Fibroblast of lung (primary cell): ENCODE results near the gene PRDM16.

Source experiments
- CTCF ChIP-seq, 2 donors: IDR thresholded peaks in 1 of 2; conservative IDR thresholded peaks in 1 of 2; 1 replicate in 1 of 2; 2 replicates in 1 of 2; pipeline ENCODE4 v1.5.1; 2011 to 2012; ENCODE audit warnings: low read length in 2 of 2, control low read depth in 1 of 2, inconsistent platforms in 1 of 2, low read depth in 1 of 2, mild to moderate bottlenecking in 1 of 2
- EZH2 ChIP-seq: IDR thresholded peaks from 2 replicates; pipeline ENCODE4 v1.5.1; 2012; ENCODE audit warnings: low read length, control low read depth, mild to moderate bottlenecking; ENCODE audit errors: missing control alignments

- TF ChIP-seq CTCF (conservative IDR thresholded peaks at IDR 0.05 in 1 of 2, IDR thresholded peaks at IDR 0.05 in 1 of 2; ENCODE audit: low read depth in 1 of 2, low read length in 2 of 2) (no peak), EZH2 (no peak)
Measured at GRCh38 chr1:3440300-3440681, 371.3 kb downstream of the PRDM16 start.
